Measurements from ENCODE around the gene RPA3.

Gene RPA3

DNA sequence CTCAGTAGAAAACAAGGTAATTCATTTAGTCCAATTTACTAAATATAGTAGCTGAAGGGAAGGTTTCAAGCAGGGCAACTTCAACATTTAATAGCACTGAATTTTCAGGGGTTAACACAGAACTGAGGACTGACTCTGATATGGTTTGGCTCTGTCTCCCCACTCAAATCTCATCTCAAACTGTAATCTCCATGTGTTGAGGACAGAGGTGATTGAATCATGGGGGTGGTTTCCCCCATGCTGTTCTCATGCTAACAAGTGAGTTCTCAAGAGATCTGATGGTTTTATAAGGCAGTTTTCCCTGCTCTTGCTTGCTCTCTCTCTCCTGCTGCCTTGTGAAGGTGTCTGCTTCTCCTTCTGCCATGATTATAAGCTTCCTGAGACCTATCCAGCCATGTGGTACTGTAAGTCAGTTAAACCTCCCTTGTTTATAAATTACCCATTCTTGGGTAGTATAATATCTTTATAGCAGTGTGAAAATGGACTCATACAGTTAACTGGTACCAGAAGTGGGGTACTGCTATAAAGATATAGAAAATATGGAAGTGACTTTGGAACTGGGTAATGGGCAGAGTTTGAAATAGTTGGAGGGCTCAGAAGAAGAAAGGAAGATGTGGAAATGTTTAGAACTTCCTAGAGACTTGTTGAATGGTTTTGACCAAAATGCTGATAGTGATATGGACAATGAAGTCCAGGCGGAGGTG lies 87.6 kb downstream of the RPA3 start:
- H3K4me1 ChIP-seq (ENCODE audit: control insufficient read depth, insufficient read depth, low read length) = no peaks in the 10 kb centered on the region
- no peak overlapping the region for H3K4me3 ChIP-seq (ENCODE audit: low read depth, low read length)
- no peaks in the 10 kb centered on the region; a peak in 1 of 3 replicates for H3K36me3 ChIP-seq (ENCODE audit: control insufficient read depth in 2 of 2, insufficient read depth in 1 of 2, low read length in 2 of 2)
- no peak for TF ChIP-seq ZBTB17 (tag by site-specific recombination; IDR thresholded peaks at IDR 0.05)
- TF ChIP-seq ZNF707 (tag by site-specific recombination; IDR thresholded peaks at IDR 0.05) = peak; percentile 60; the same call in 1 of the 2 replicates
- CTCF ChIA-PET = no interaction called here
- no peaks in the 10 kb centered on the region for H3K9me3 ChIP-seq (ENCODE audit: control insufficient read depth, insufficient read depth, low read depth, low read length)
- H3K27ac ChIP-seq (ENCODE audit: extremely low read depth, low read depth, low read length) = no peak overlapping the region
- POLR2A ChIA-PET = no interaction called here

GRCh38 chr7:7628476-7628875 lies 89.9 kb downstream of the RPA3 start:
- Histone ChIP-seq H3K9me3 (ENCODE audit: control insufficient read depth, insufficient read depth, low read depth, low read length) (no peaks in the 10 kb centered on the region), H3K4me1 (ENCODE audit: control insufficient read depth, insufficient read depth, low read length) (no peaks in the 10 kb centered on the region), H3K36me3 (ENCODE audit: control insufficient read depth in 2 of 2, insufficient read depth in 1 of 2, low read length in 2 of 2) (no peaks in the 10 kb centered on the region; a peak in 1 of 3 replicates), H3K27ac (ENCODE audit: extremely low read depth, low read depth, low read length) (no peak overlapping the region), H3K4me3 (ENCODE audit: low read depth, low read length) (no peak overlapping the region)
- ChIA-PET POLR2A (no interaction called here), CTCF (no interaction called here)
- TF ChIP-seq TCF7L2 (IDR thresholded peaks at IDR 0.05; ENCODE audit: borderline replicate concordance, low read depth, low read length) = no peak
- TF ChIP-seq ZNF248 (tag by site-specific recombination; IDR thresholded peaks at IDR 0.05) = no peak

- no peaks in the 10 kb centered on the region for H3K36me3 ChIP-seq (ENCODE audit: control insufficient read depth in 2 of 2, insufficient read depth in 1 of 2, low read length in 2 of 2)
- no peak overlapping the region for H3K27ac ChIP-seq (ENCODE audit: extremely low read depth, low read depth, low read length)
- H3K9me3 ChIP-seq (ENCODE audit: control insufficient read depth, insufficient read depth, low read depth, low read length) = no peaks in the 10 kb centered on the region
- H3K4me3 ChIP-seq (ENCODE audit: low read depth, low read length) = no peak overlapping the region
- no peaks in the 10 kb centered on the region for H3K4me1 ChIP-seq (ENCODE audit: control insufficient read depth, insufficient read depth, low read length)
- ChIA-PET POLR2A (no interaction called here), CTCF (no interaction called here)
- TF ChIP-seq, protein P1, sequence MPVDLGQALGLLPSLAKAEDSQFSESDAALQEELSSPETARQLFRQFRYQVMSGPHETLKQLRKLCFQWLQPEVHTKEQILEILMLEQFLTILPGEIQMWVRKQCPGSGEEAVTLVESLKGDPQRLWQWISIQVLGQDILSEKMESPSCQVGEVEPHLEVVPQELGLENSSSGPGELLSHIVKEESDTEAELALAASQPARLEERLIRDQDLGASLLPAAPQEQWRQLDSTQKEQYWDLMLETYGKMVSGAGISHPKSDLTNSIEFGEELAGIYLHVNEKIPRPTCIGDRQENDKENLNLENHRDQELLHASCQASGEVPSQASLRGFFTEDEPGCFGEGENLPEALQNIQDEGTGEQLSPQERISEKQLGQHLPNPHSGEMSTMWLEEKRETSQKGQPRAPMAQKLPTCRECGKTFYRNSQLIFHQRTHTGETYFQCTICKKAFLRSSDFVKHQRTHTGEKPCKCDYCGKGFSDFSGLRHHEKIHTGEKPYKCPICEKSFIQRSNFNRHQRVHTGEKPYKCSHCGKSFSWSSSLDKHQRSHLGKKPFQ (tag by site-specific recombination; IDR thresholded peaks at IDR 0.05) = no peak
- TF ChIP-seq ZNF626 (tag by site-specific recombination; IDR thresholded peaks at IDR 0.05) (no peak), PBX3 (CRISPR knock-in tag; IDR thresholded peaks at IDR 0.05) (no peak), PRDM2 (tag by site-specific recombination; IDR thresholded peaks at IDR 0.05; ENCODE audit: borderline replicate concordance) (no peak), ZBTB21 (tag by site-specific recombination; IDR thresholded peaks at IDR 0.05) (no peak), ZNF585B (tag by site-specific recombination; IDR thresholded peaks at IDR 0.05) (no peak), ZNF24 (tag by site-specific recombination; IDR thresholded peaks at IDR 0.05) (no peak), ZNF555 (tag by site-specific recombination; conservative IDR thresholded peaks at IDR 0.05) (no peak)
- TF ChIP-seq, protein P2, sequence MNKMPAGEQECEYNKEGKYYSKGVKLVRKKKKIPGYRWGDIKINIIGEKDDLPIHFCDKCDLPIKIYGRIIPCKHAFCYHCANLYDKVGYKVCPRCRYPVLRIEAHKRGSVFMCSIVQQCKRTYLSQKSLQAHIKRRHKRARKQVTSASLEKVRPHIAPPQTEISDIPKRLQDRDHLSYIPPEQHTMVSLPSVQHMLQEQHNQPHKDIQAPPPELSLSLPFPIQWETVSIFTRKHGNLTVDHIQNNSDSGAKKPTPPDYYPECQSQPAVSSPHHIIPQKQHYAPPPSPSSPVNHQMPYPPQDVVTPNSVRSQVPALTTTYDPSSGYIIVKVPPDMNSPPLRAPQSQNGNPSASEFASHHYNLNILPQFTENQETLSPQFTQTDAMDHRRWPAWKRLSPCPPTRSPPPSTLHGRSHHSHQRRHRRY (tag by site-specific recombination; IDR thresholded peaks at IDR 0.05) = no peak
These were observed 97.7 kb downstream of the RPA3 start for GRCh38 chr7:7620644-7621210.

All from HEK293 (cell line).